HepG2 (cell line): ENCODE measurements around the gene CLEC7A. TPM values are rescaled to one million over a fixed set of nuclear protein-coding genes. Genes with fewer than 3 reads are reported as not detected.

Source experiments
- ATAC-seq: fragments of 200-7000 bp; cut with Tn5 transposase; 3 replicates; pipeline ENCODE4 v1.9.1; 2020; ENCODE audit warnings: mild to moderate bottlenecking, moderate library complexity
- BruUV-seq: library from RNA; stranded (reverse); fragments of 400-500 nt; replicated peaks from 2 replicates; lab custom pipeline; 2021; lab: Mats Ljungman, UMichigan
- CTCF ChIA-PET: fragments of 300-600 bp; formaldehyde crosslinking; extraction: SDS; loops from one replicate; lab custom pipeline; 2021; ENCODE audit warnings: low total read pairs, inconsistent platforms, low intra/inter-chr PET ratio; lab: Yijun Ruan, JAX
- POLR2A ChIA-PET: fragments of 350-600 bp; sonication (Branson Sonifier 250); formaldehyde crosslinking; loops from one replicate; lab custom pipeline; 2020; ENCODE audit warnings: antibody characterized with exemption, inconsistent platforms; lab: Yijun Ruan, JAX
- DNase-seq: peaks from one replicate; pipeline ENCODE4 v3.0.0-alpha.2; 2015; ENCODE audit warnings: low spot score
- FAIRE-seq: peaks from 3 replicates; lab custom pipeline; 2011; peaks lifted over from hg19 to GRCh38; lab: Jason Lieb, UNC
- H2AFZ ChIP-seq: one replicate; pipeline ENCODE4 v1.6.1; 2011; ENCODE audit warnings: low read length, inconsistent platforms
- H3K27ac ChIP-seq: fragments of 300-600 bp; 3 replicates; pipeline ENCODE4 v1.8.0; 2011; ENCODE audit warnings: mixed run types, mild to moderate bottlenecking, mixed read lengths, low read length, inconsistent platforms; ENCODE audit not compliant: insufficient read depth; ENCODE audit errors: extremely low read length
- H3K27me3 ChIP-seq, 2 experiments: fragments of 200-600 bp in 1 of 2; 2 replicates in 1 of 2; 3 replicates in 1 of 2; pipeline versions ENCODE4 v1.6.0 to v1.8.0; 2011; ENCODE audit warnings: low read length in 2 of 2, mild to moderate bottlenecking in 2 of 2, moderate library complexity in 2 of 2, inconsistent platforms in 1 of 2; ENCODE audit not compliant: insufficient read depth in 2 of 2, control insufficient read depth in 1 of 2
- H3K36me3 ChIP-seq, 2 experiments: fragments of 200-600 bp in 1 of 2; replicated peaks in 1 of 2; 2 replicates in 1 of 2; 3 replicates in 1 of 2; pipeline versions ENCODE4 v1.5.1 to v1.8.0; 2011; ENCODE audit warnings: low read length in 2 of 2, inconsistent platforms in 1 of 2; ENCODE audit not compliant: insufficient read depth in 2 of 2, control insufficient read depth in 1 of 2
- H3K4me1 ChIP-seq: 2 replicates; pipeline ENCODE4 v1.5.1; 2012; ENCODE audit warnings: low read length, inconsistent platforms; ENCODE audit not compliant: insufficient read depth
- H3K4me2 ChIP-seq: 2 replicates; pipeline ENCODE4 v1.6.0; 2011; ENCODE audit warnings: low read depth, low read length, inconsistent platforms
- H3K4me3 ChIP-seq, 3 experiments: fragments of 200-600 bp in 1 of 3; sonication (generic), shearing (Covaris generic) in 1 of 3; replicated peaks in 1 of 3; 2 replicates each; pipeline ENCODE4 v1.5.1; 2011 to 2016; ENCODE audit warnings: low read length in 3 of 3, inconsistent platforms in 2 of 3, low read depth in 2 of 3, mild to moderate bottlenecking in 2 of 3, control low read depth in 1 of 3, mixed read lengths in 1 of 3; ENCODE audit not compliant: insufficient read depth in 1 of 3
- H3K79me2 ChIP-seq: one replicate; pipeline ENCODE4 v1.6.1; 2011; ENCODE audit warnings: low read length, inconsistent platforms; ENCODE audit not compliant: insufficient read depth
- H3K9ac ChIP-seq: 2 replicates; pipeline ENCODE4 v1.6.0; 2011; ENCODE audit warnings: mild to moderate bottlenecking, low read depth, low read length, inconsistent platforms; ENCODE audit not compliant: insufficient read depth
- H3K9me3 ChIP-seq: 2 replicates; pipeline ENCODE4 v1.5.1; 2012; ENCODE audit warnings: mild to moderate bottlenecking, low read length
- H4K20me1 ChIP-seq: 2 replicates; pipeline ENCODE4 v1.6.0; 2011; ENCODE audit warnings: inconsistent platforms, mild to moderate bottlenecking, low read length, moderate library complexity; ENCODE audit not compliant: insufficient read depth
- HMG20A ChIP-seq: IDR thresholded peaks from 2 replicates; pipeline ENCODE4 v1.6.1; 2016; ENCODE audit warnings: borderline replicate concordance
- MAFK ChIP-seq, 2 experiments: IDR thresholded peaks in 1 of 2; conservative IDR thresholded peaks in 1 of 2; 2 replicates each; pipeline ENCODE4 v1.6.1; 2011; ENCODE audit warnings: improper control_type of control experiment in 2 of 2, low read length in 2 of 2
- MED1 ChIP-seq: sonication (generic); formaldehyde crosslinking; IDR thresholded peaks from 2 replicates; pipeline ENCODE4 v1.4.0; 2020; ENCODE audit warnings: missing genetic modification reagents
- RFX3 ChIP-seq: IDR thresholded peaks from 2 replicates; pipeline ENCODE4 v1.6.1; 2016; ENCODE audit warnings: missing biosample characterization, missing genetic modification reagents
- SMAD1 ChIP-seq: sonication (generic); formaldehyde crosslinking; IDR thresholded peaks from 2 replicates; pipeline ENCODE4 v1.4.0; 2020; ENCODE audit warnings: missing genetic modification reagents, low read depth, mild to moderate bottlenecking, borderline replicate concordance
- ZC3H4 ChIP-seq: sonication (generic); formaldehyde crosslinking; IDR thresholded peaks from 2 replicates; pipeline ENCODE4 v1.4.0; 2020; ENCODE audit warnings: missing genetic modification reagents, borderline replicate concordance
- ZFP62 ChIP-seq: sonication (generic); formaldehyde crosslinking; IDR thresholded peaks from 2 replicates; pipeline ENCODE4 v1.4.0; 2020; ENCODE audit warnings: missing genetic modification reagents
- ZNF281 ChIP-seq: sonication (generic); formaldehyde crosslinking; IDR thresholded peaks from 2 replicates; pipeline ENCODE4 v1.4.0; 2020; ENCODE audit warnings: missing genetic modification reagents, borderline replicate concordance
- ZNF496 ChIP-seq: sonication (generic); formaldehyde crosslinking; IDR thresholded peaks from 2 replicates; pipeline ENCODE4 v1.8.1; 2023; ENCODE audit warnings: mild to moderate bottlenecking, moderate library complexity, missing genetic modification reagents; ENCODE audit not compliant: insufficient replicate concordance
- ZNF678 ChIP-seq: sonication (generic); formaldehyde crosslinking; IDR thresholded peaks from 2 replicates; pipeline ENCODE4 v1.4.0; 2020; ENCODE audit warnings: mild to moderate bottlenecking, missing genetic modification reagents
- ZNF800 ChIP-seq: sonication (generic); formaldehyde crosslinking; IDR thresholded peaks from 2 replicates; pipeline ENCODE4 v1.4.0; 2020; ENCODE audit warnings: missing genetic modification reagents
- WGBS: methylation state at CpG from one replicate; pipeline ENCODE4 v1.1.6; 2017; ENCODE audit warnings: low lambda C conversion rate; 5-methylcytosine and 5-hydroxymethylcytosine counted together
- in situ Hi-C: cut with HindIII; loops from 2 replicates; pipeline ENCODE4 v1.10.0; 2017; ENCODE audit warnings: low pct_unique_long_range_greater_than_20kb; ENCODE audit not compliant: extremely low pct_ligation_motif_present
- intact Hi-C: fragments of 100-400 bp; cut with micrococcal nuclease; formaldehyde crosslinking; loops from one replicate; pipeline ENCODE4 v1.10.0; 2022; ENCODE audit not compliant: unreplicated experiment
- polyA plus RNA-seq, 8 experiments: library from polyadenylated mRNA; depleted of rRNA in 3 of 8; stranded (reverse) in 7 of 8; unstranded in 1 of 8; fragments of >200 nt; fragmentation: Illumina TruSeq in 4 of 8; extraction: Trizol in 4 of 8; gene quantifications; 2 replicates each; pipeline versions ENCODE4 v1.2.1 to v1.2.3, GENCODE V29; 2011 to 2016; ENCODE audit warnings: low read depth in 4 of 8, missing spikeins in 1 of 8, mixed read lengths in 1 of 8; ENCODE audit not compliant: insufficient read depth in 1 of 8
- total RNA-seq, 5 experiments: library from RNA; depleted of rRNA; stranded (reverse); fragments of >200 nt; fragmentation: Illumina TruSeq; extraction: Trizol; gene quantifications; 2 replicates each; pipeline ENCODE4 v1.2.3, GENCODE V29; 2016; ENCODE audit warnings: low read depth in 1 of 5

Gene CLEC7A
- total and polyA plus RNA-seq, 2 of the 13 experiments (the other 11 are each of a cell fraction or from before 2014, with no cell fraction given), result not detected

GRCh38 chr12:10121278-10121677, 8.7 kb downstream of the CLEC7A start:
- Histone ChIP-seq H3K4me2 (no peak overlapping the region), H3K9ac (no peak overlapping the region), H3K27ac (no peak overlapping the region), H2AFZ (no peak overlapping the region), H3K4me3 (no peak overlapping the region), H3K9me3 (no peaks in the 10 kb centered on the region), H4K20me1 (no peaks in the 10 kb centered on the region), H3K36me3 (no peaks in the 10 kb centered on the region), H3K27me3 (no peaks in the 10 kb centered on the region; a peak in 1 of 5 replicates), H3K79me2 (no peaks in the 10 kb centered on the region), H3K4me1 (peaks cover 8% of the 10 kb centered on the region)
- ChIA-PET CTCF (no interaction called here), POLR2A (no interaction called here)
- TF ChIP-seq ZNF678 (CRISPR knock-in tag) (no peak), HMG20A (CRISPR knock-in tag) (no peak), MAFK (conservative IDR thresholded peaks at IDR 0.05 in 1 of 2, IDR thresholded peaks at IDR 0.05 in 1 of 2; ENCODE audit: low read length in 2 of 2) (no peak), RFX3 (no peak), ZC3H4 (CRISPR knock-in tag) (no peak), MED1 (no peak), ZFP62 (CRISPR knock-in tag) (no peak), SMAD1 (CRISPR knock-in tag) (no peak), ZNF281 (CRISPR knock-in tag) (no peak), ZNF496 (CRISPR knock-in tag) (no peak), ZNF800 (CRISPR knock-in tag) (no peak)
- WGBS, result 54% methylated on average over 7 of the region's 7 CpGs
- FAIRE-seq (no peak), ATAC-seq (no peak), DNase-seq (no peak)
- BruUV-seq, result no TSS peak
- in situ Hi-C loops (no loop called here), intact Hi-C loops (no loop called here)
